Vagina (tissue), 2 donors: ENCODE data around the gene AQP12B. TPM values are rescaled to one million over a fixed set of nuclear protein-coding genes. Genes with fewer than 3 reads are reported as not detected.

Experiments used
- DNase-seq, 2 donors: peaks; one replicate each; pipeline ENCODE4 v3.0.0-alpha.2; 2017; ENCODE audit errors: extremely low spot score in 2 of 2
- H3K27ac ChIP-seq: fragments of 200-600 bp; sonication (generic); one replicate; pipeline ENCODE4 v1.5.1; 2019
- H3K27me3 ChIP-seq: fragments of 200-600 bp; sonication (generic); one replicate; pipeline ENCODE4 v1.5.1; 2019
- H3K36me3 ChIP-seq, 2 donors: fragments of 200-600 bp; sonication (generic); one replicate each; pipeline ENCODE4 v1.5.1; 2017 to 2019
- H3K4me1 ChIP-seq: fragments of 200-600 bp; sonication (generic); one replicate; pipeline ENCODE4 v1.5.1; 2019
- H3K4me3 ChIP-seq, 2 donors: fragments of 200-600 bp; sonication (generic); 1 replicate in 1 of 2; 2 replicates in 1 of 2; pipeline ENCODE4 v1.5.1; 2016 to 2019
- H3K9me3 ChIP-seq: fragments of 200-600 bp; sonication (generic); one replicate; pipeline ENCODE4 v1.5.1; 2019
- POLR2A ChIP-seq, 2 donors: fragments of 450-650 bp; IDR thresholded peaks; one replicate each; pipeline ENCODE4 v1.6.1; 2017; ENCODE audit warnings: antibody characterized with exemption in 2 of 2, mild to moderate bottlenecking in 2 of 2, moderate library complexity in 2 of 2
- POLR2AphosphoS5 ChIP-seq, 2 donors: sonication (generic); formaldehyde crosslinking; IDR thresholded peaks; one replicate each; pipeline ENCODE4 v1.9.0; 2017; ENCODE audit warnings: antibody characterized with exemption in 2 of 2, mild to moderate bottlenecking in 2 of 2, low read depth in 1 of 2; ENCODE audit not compliant: insufficient read depth in 1 of 2
- intact Hi-C: fragments of 100-400 bp; cut with DNase I; formaldehyde crosslinking; loops from one replicate; pipeline ENCODE4 v1.15.1; 2023
- total RNA-seq: library from RNA; depleted of rRNA; stranded (reverse); fragments of >200 nt; gene quantifications from one replicate; pipeline ENCODE4 v1.2.3, GENCODE V29; 2016
- TF ChIP-seq, protein P1 (sequence below), 3 experiments: fragments of 450-650 bp in 2 of 3; fragments of 200-600 bp in 1 of 3; sonication (generic) in 1 of 3; IDR thresholded peaks; one replicate each; pipeline ENCODE4 v1.5.1; 2017 to 2019; ENCODE audit warnings: antibody characterized with exemption in 3 of 3, mild to moderate bottlenecking in 2 of 3, moderate library complexity in 2 of 3

AQP12B gene
- total RNA-seq, 1 donor from 2014 or later: not detected

DNA sequence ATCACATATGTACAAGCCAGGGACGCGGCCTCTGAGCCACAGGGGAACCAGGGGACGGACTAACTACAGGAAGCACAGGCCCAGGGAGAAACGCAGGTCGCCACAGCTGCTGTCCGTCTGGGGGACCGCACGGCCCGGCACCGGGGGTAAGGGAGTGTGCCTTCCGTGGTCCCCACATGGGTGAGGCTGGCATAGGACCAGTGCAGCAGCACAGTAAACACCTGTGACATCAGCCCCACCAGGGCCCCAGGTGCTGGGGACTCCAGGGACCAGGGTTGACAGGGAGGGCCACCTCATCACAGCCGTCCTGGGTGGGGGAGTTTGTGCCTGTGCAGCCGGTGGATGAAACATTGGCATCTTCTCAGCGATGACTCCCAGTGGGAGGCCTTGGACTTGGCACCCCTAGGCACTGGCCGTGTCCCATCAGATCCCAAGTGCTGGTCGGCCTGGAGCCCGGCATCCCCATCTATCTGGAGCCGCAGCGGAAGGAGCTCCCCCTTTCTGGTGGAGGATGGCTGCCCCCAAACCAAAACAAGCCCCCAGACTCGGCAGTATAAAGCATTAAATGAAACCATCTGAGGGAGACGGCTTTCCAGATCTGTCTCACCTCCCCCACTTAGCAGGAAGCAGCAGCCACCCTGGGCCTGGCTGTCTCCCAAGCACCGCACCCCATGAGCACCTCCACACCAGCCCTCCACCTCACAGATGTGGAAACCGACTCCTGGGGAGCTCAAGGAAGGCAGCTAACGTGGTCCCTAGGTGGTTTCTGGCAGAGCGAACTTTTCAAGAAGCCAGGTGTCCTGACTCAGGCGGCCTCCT is 31.5 kb upstream of the AQP12B start:
- intact Hi-C loops: no loop called here
- Histone ChIP-seq H3K4me3 (no peak overlapping the region), H3K27me3 (no peaks in the 10 kb centered on the region), H3K4me1 (no peaks in the 10 kb centered on the region), H3K27ac (no peak overlapping the region), H3K9me3 (no peaks in the 10 kb centered on the region), H3K36me3 (no peaks in the 10 kb centered on the region)
- DNase-seq: no peak
- no peak for TF ChIP-seq POLR2A (IDR thresholded peaks at IDR 0.05)
- no peak for TF ChIP-seq POLR2AphosphoS5 (IDR thresholded peaks at IDR 0.05; ENCODE audit: insufficient read depth in 1 of 2, low read depth in 1 of 2)
- TF ChIP-seq, protein P1, sequence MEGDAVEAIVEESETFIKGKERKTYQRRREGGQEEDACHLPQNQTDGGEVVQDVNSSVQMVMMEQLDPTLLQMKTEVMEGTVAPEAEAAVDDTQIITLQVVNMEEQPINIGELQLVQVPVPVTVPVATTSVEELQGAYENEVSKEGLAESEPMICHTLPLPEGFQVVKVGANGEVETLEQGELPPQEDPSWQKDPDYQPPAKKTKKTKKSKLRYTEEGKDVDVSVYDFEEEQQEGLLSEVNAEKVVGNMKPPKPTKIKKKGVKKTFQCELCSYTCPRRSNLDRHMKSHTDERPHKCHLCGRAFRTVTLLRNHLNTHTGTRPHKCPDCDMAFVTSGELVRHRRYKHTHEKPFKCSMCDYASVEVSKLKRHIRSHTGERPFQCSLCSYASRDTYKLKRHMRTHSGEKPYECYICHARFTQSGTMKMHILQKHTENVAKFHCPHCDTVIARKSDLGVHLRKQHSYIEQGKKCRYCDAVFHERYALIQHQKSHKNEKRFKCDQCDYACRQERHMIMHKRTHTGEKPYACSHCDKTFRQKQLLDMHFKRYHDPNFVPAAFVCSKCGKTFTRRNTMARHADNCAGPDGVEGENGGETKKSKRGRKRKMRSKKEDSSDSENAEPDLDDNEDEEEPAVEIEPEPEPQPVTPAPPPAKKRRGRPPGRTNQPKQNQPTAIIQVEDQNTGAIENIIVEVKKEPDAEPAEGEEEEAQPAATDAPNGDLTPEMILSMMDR (IDR thresholded peaks at IDR 0.05): no peak

DNA sequence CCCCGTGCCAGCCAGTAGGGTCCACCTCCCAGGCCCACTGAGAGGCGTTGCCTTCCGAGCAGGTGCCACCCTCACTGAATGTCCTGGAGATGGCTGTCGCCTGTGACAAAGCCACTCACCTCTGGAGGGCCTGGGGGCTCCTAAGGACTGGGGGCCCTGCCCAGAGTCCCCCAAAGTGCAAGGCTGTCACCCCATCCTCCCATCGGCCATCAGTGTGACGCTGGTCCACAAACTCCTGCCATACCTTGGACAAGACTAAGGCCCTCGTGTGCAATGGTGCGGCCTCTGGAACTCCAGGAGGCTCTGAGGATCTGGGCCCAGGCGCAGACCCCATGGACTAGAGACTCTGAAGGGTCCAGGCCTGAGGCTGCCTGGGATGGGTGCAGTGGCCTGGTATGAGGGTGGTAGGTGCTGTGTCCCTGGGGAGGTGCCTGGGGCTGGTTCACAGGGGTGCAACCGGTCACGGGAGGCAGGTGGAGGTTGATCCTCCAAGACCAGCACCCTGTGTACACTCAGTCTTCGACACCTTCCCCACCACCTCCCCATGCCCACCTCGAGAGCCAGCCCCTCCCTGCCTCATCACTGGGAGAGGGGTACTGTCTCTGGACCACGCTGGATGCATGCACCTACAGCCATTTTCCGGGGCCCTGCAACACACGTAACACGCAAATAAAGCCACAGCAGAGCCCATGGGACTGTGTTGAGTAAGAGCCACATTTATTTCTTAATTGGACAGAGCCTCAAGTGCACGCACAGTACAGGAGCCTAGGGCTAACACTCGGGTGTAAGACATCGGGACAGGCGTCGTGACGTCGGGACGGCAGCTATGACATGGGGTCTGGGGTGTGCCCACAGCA is 30.6 kb upstream of the AQP12B start:
- H3K4me3 ChIP-seq: no peak overlapping the region
- TF ChIP-seq, protein P1 (IDR thresholded peaks at IDR 0.05): no peak
- TF ChIP-seq POLR2A (IDR thresholded peaks at IDR 0.05): no peak
- no peak for TF ChIP-seq POLR2AphosphoS5 (IDR thresholded peaks at IDR 0.05; ENCODE audit: insufficient read depth in 1 of 2, low read depth in 1 of 2)
- DNase-seq: no peak
- H3K27me3 ChIP-seq: no peaks in the 10 kb centered on the region
- no peaks in the 10 kb centered on the region for H3K4me1 ChIP-seq
- intact Hi-C loops: no loop called here
- no peak overlapping the region for H3K27ac ChIP-seq
- H3K36me3 ChIP-seq: no peaks in the 10 kb centered on the region
- no peaks in the 10 kb centered on the region for H3K9me3 ChIP-seq

DNA sequence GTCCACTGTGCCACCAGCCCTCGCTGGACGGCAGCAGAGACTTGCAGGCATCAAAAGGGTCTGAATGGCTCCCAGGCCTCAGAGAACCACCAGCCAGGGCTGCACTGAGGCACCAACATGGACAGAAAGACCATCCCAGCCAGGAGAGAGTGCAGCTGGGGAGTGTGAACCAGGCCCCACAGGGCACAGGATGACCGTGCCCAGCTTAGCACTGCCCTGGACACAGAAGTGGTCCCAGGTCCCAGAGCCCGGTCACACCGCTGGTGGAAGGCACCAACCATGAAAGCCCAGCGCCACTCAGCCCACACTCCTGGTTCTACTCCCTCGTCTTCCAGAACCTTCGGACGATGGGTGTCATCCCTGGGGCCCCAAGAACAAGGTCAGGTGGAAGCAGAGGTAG is 29.4 kb upstream of the AQP12B start:
- H3K4me1 ChIP-seq: no peaks in the 10 kb centered on the region
- no peaks in the 10 kb centered on the region for H3K9me3 ChIP-seq
- intact Hi-C loops: no loop called here
- no peak overlapping the region for H3K4me3 ChIP-seq
- H3K27me3 ChIP-seq: no peaks in the 10 kb centered on the region
- H3K27ac ChIP-seq: no peak overlapping the region
- no peak for DNase-seq
- no peaks in the 10 kb centered on the region for H3K36me3 ChIP-seq
- TF ChIP-seq POLR2AphosphoS5 (IDR thresholded peaks at IDR 0.05; ENCODE audit: insufficient read depth in 1 of 2, low read depth in 1 of 2) (no peak), POLR2A (IDR thresholded peaks at IDR 0.05) (no peak)
- TF ChIP-seq, protein P1 (IDR thresholded peaks at IDR 0.05): no peak

DNA sequence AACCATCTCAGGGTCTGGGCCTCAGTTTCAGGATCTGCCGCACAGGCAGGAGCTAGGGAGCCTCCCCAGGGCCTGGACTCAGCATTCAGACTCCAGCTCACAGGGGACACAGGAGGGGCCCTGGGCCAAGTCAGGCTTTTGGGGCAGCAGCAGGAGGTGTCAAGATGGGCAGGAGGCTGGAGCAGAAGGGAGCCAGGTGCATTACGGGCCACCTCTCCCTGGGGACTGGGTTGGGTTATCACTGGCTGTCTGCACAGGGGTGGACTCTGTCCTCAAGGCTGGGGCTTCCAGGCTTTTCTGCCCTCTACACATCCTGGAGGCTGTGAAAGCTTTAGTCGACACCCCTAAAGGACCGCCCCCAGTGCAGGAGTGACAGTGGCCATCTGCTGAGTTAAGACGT is 29.0 kb upstream of the AQP12B start:
- intact Hi-C loops: no loop called here
- no peak for TF ChIP-seq POLR2AphosphoS5 (IDR thresholded peaks at IDR 0.05; ENCODE audit: insufficient read depth in 1 of 2, low read depth in 1 of 2)
- TF ChIP-seq, protein P1 (IDR thresholded peaks at IDR 0.05): no peak

More for the DNA sequence above, 29.0 kb upstream of the AQP12B start:
- Histone ChIP-seq H3K27ac (no peak overlapping the region), H3K27me3 (no peaks in the 10 kb centered on the region), H3K4me3 (no peak overlapping the region), H3K9me3 (no peaks in the 10 kb centered on the region), H3K4me1 (no peaks in the 10 kb centered on the region), H3K36me3 (no peaks in the 10 kb centered on the region)
- DNase-seq: no peak
